ENCODE results near the gene SPNS3.

Gene SPNS3

DNA sequence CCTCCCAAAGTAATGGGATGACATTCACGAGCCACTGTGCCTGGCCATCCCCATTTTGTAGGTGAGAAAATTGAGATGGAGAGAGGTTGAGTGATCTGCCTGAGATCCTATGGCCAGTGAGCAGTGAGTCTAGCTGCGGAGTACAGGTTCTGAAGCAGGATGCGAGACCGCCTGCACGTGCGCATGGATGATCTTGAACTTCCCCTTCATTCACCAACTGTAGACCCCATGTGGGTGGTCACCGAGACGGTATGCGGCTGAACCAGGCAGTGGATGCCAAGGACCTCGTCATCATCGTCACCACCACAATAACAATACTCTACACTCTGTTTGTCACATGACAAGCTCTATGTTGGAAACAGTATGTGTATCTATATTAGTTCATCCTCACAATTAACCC, 6.2 kb upstream of the SPNS3 start:
- DNase-seq, result no peak

GRCh38 chr17:4436381-4436780, 2.6 kb downstream of the SPNS3 start:
- DNase-seq, result no peak

GRCh38 chr17:4436846-4437245, 3.1 kb downstream of the SPNS3 start:
- no peak for DNase-seq

DNA sequence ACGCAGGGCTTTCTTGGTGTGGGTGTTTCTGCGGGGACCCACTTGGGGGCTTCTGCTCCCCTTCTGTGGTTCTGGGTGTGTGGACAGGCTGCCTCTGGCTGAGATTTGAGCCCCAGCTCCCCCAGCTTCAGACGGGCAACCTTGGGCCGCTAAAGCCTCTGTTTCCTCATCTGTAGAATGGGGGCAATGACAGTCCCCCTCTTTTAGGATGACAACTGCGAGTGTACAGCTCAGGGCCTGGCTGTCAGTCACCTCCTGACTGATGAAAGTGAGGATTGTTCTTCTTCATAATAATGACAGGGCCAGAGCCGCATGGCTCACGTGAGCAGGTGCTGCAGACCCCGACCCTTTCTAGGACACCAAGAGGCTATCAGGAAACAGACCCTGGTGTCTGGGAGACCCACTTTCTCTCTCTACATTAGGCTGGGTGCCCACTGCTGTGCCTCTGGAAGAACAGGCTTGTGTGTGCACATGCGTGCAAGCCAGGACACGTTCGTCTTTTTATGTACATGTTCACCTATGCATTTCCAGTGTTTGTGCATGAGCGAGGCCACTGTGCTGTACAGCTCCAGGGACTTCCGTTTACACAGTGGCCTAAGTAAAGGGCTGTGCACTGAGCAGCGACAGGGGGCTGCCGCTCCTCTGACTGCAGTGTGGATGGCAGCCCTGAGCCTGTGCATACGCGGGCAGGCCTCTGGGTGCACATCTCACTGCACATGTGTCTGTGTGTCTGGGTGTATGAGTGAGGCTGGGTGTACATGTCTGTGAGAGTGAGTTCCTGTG, 4.6 kb downstream of the SPNS3 start:
- DNase-seq, result no peak

GRCh38 chr17:4440021-4440420, 6.3 kb downstream of the SPNS3 start:
- DNase-seq, result no peak

DNA sequence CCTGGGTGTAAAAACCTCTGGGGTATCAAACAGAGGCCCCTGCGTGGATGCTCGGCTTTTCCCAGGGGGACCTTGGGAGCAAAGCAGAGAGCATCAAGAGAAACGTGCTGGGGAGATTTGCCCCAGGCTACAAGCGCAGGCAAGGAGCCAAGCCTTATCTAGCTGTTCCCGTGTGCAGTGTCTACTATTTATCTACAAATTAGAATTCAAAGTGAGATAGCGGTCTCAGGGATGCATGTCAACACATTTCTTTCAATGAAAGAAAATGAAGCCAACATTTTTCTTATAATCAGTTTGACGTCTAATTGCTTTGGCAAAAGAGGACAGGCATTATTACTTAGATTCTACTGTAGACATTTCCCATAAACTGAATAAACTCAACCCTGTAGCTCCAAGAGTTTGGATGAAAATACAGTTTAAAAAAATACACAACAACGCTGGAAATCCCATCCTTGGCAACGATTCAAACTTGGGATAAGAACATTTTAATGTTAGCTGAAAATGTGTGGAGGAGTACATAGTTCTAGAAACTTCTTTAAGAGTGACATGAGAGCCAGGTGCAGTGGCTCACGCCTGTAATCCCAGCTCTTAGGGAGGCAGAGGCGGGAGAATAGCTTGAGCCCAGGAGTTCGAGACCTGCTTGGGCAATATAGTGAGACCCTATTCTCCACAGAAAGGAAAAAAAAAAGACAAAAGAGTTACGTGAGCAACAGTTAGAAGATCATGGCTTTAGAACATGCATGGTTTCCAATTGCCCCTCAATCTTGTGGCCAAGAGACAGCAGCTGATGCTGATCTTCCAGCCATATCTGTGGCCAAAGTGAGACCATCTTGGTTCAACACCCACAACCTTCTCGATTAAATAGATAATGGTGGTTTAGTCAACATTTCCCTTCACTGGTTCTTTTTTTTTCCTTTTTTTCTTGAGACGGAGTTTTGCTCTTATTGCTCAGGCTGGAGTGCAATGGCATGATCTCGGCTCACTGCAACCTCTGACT, 7.2 kb downstream of the SPNS3 start:
- DNase-seq, result no peak

GRCh38 chr17:4442582-4442981, 8.8 kb downstream of the SPNS3 start:
- DNase-seq, result no peak

DNA sequence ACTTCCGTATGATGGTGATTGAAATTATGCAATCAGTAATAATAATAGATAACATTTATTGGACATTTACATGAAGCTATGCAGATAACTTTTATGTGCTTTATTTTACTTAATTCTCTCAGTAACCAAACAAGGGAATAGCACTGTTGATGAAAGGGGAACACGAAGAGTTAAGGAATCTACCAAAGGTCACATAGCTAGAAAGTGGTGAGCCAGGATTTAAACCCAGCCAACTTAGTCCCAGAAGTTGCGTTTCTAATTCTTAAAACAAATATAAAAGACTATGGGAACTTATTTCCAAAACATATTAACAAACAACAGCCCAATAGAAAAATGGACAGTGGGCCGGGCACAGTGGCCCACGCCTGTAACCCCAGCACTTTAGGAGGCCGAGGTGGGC, 9.7 kb downstream of the SPNS3 start:
- DNase-seq, result no peak

DNA sequence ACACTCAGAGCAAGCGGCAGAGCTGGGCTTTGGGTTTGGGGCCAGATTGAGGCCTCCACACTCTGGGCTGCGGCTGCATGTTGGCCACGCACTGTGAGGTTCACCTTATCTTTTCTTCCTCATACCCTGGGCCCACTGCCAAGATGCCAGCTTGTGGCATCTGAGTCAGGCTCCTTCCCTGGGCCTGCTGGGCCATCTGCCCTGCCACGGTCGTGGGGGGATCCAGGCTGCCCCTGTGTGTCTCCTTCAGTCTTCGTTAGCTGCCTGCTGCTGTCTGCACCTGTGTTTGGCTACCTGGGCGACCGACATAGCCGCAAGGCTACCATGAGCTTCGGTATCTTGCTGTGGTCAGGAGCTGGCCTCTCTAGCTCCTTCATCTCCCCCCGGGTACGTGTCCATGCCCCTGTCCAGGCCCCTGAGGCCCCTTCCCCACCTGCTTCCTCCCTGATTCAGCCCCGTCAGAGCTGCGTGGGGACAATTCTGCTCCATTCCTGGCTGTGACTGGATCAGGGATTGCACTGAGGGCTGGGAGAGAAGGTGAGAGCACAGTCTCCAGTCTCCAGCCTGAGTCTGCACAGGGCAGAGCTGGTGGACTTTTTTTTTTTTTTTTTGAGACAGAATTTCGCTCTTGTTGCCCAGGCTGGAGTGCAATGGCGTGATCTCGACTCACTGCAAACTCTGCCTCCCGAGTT, 11.2 kb downstream of the SPNS3 start:
- DNase-seq, result no peak

- DNase-seq, result no peak
These were observed 12.0 kb downstream of the SPNS3 start for GRCh38 chr17:4445731-4446130.

GRCh38 chr17:4446326-4447071, 12.8 kb downstream of the SPNS3 start:
- no peak for DNase-seq

- DNase-seq, result no peak
These were observed 14.6 kb downstream of the SPNS3 start for GRCh38 chr17:4448197-4448980.

DNA sequence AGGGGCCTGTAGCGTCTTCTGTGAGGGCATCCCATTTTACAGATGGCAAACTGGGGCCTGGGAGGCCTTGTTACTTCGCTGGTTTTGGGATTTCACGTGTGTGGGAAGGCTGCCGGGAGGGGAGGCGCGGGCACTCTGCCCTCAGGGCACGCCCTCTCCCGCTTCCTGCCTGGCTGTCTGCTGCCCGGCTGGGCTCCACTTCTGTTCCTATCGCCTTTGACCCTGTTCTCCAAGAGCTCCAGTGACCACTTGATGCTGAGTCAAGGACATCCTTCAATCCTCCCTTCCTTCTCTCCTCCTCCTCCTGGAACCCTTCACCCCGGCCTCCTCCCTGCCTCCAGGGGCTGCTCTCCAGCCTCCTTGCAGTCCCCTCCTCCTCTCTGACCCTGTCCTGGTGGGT, 16.0 kb downstream of the SPNS3 start:
- DNase-seq, result no peak

DNA sequence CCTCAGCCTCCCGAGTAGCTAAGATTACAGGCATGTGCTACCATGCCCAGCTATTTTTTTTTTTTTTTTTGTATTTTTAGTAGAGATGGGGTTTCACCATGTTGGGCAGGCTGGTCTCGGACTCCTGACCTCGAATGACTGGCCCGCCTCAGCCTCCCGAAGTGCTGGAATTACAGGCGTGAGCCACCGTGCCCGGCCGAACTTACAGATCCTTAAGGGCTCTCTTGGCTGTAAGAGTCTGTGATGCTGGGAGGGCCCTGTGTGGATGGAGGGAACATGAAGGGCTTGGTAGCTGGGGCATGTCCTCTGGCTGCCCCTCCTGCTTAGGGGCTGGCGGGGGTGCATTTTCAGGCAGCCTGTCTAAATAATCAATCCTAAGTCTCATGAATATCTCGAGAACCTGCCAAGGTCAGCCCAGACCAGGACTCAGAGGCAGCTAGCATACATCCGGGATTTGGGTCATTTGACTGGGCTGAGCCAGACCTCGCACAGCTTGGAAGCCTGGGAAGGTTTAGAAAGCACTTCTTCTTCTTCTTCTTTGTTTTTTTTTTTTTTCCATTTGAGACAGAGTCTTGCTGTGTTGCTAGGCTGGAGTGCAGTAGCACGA, 17.1 kb downstream of the SPNS3 start:
- no peak for DNase-seq

GRCh38 chr17:4453812-4454591, 20.3 kb downstream of the SPNS3 start:
- DNase-seq, result no peak

DNA sequence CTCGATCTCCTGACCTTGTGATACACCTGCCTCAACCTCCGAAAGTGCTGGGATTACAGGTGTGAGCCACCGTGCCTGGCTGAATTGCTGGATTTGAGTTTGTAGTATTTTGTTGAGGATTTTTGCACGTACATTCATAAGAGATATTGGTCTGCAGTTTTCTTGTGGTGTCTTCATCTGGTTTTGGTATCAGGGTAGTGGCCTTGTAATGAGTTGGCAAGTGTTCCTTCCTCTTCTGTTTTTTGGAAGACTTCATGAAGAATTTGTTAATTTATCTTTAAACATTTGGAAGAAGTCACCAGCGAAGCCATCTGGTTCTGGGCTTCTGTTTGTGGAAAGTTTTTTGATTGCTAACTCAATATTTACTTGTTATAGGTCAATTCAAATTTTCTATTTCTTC, 26.9 kb downstream of the SPNS3 start:
- no peak for DNase-seq

- no peak for DNase-seq
These were observed 30.2 kb downstream of the SPNS3 start for GRCh38 chr17:4463818-4464476.

DNA sequence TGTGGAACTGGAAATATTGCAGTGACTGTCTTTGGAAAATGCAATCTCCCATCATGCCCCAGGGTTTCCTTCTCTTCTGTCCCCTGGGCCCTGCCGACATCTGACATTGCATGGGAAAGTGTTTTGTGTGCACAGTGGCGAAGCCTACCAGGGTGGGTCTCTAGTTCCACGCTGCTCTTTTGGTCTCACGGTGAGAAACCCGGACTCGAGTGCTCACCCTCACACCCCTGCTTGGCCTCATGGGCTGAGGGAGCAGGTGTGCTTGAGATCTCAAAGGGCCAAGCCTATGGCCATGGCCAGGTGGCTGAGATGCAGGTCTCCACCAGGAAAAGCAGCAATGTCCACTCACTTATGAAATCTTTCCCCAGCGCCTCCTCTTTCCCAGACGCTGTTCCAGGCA, 32.0 kb downstream of the SPNS3 start:
- DNase-seq, result no peak

GRCh38 chr17:4467287-4467686, 33.5 kb downstream of the SPNS3 start:
- DNase-seq, result no peak

- DNase-seq, result no peak
These were observed 35.8 kb downstream of the SPNS3 start for GRCh38 chr17:4469552-4469951.
